Dedifferentiated amniotic fluid mesenchymal stem cell (primary cell): ENCODE data around the gene RASGEF1C.
"Not testable (repeated sequence)": the region's sequence is repeated elsewhere in the genome, so short reads cannot be mapped to it uniquely, and the experiment has no call there.

ENCODE experiments used
- DNase-seq: peaks from one replicate; pipeline ENCODE4 v3.0.0-alpha.2; 2016; ENCODE audit errors: extremely low spot score

The RASGEF1C gene

DNA sequence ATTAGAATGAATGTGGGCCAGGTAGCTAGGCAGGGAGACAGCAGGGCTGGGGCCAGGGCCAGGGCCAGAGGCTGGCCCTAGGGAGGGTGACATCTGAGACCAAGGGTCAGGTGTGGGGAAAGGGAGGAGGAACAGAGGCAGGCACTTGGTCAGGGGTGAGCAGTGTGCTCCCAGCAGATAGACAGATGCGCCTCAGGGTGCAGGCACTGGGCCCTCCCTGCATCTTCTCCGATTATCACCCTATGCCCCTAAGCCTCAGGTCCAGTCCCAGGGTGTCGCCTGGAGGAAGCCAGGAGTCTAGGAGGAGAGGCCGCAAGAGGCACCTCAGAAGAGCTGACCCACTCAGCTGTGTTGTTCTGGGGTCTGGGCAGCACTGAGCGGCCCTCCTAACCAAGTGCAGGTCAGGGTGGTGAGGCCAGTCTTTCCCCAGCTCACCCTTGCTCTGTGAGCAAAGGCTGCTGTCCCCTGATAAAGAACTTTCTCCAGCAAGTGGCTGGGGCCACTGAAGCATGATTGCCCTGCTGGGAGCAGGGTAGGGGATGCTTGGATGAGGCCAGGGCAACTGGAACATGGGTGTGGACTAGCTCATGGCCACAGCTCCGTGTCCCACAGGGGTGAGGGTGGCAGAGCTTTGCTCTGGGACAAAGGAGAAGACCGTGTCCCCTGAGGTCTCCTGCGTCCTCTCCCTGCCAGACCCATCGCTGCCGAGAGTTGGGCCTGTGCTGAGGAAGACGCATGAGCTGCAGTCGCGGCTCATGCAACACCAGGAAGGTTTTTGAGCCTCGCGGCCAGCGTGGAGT lies 2.1 kb upstream of the RASGEF1C start:
- DNase-seq = no peak

GRCh38 chr5:180210077-180210476 lies 1.1 kb upstream of the RASGEF1C start:
- not testable (repeated sequence) for DNase-seq

DNA sequence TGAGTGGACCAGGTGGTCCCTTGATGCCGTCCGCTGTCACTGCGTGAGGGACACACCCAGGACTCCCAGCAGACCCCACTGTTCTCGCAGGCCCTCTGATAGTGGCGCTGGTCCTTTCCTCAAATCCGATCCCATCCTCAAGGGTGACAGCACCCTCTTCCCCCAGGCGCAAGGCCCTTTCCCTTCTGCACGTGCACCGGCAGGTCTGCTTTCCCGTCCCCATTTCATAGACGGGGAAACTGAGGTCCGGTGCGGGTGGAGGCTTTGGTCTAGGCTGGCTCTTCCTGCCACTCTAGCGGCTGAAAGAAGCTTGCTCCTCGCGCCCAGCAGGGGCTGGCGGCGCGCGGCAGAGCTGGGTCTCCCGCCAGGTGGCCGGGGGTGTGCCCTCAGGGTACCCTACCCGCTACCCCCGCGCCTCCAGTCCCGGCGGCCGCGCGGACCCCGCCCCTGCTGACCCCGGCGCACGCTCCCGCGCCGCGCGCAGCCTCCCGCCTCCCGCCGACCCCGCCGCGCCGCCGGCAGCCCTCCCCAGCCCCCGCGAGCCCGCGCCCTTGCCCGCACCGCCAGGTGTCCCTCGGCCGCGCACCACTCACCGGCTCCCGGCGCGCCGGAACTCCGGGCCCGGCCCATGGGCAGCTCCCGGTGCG lies 453 bp downstream of the RASGEF1C start:
- no peak for DNase-seq

GRCh38 chr5:180208038-180208434 lies 975 bp downstream of the RASGEF1C start:
- no peak for DNase-seq

- no peak for DNase-seq
These were observed 1.4 kb downstream of the RASGEF1C start for GRCh38 chr5:180207593-180207992.

GRCh38 chr5:180206993-180207392 lies 2.0 kb downstream of the RASGEF1C start:
- no peak for DNase-seq

DNA sequence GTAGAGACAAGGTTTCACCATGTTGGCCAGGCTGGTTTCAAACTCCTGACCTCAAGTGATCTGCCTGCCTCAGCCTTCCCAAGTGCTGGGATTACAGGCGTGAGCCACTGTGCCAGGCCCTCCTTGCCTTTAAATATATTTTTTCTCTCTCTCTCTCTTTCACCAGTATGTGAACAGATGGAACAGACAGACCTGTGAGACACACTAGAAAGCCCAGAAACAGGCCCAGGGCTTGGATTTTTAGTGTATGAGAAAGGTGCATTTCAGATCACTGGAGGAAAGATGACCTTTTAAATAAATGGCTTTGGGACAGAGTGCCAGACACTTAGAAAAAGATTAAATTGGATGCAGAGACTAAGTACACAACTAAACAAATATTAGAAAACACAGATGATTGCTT lies 3.1 kb downstream of the RASGEF1C start:
- no peak for DNase-seq

- no peak for DNase-seq
These were observed 4.7 kb downstream of the RASGEF1C start for GRCh38 chr5:180204276-180204819.

DNA sequence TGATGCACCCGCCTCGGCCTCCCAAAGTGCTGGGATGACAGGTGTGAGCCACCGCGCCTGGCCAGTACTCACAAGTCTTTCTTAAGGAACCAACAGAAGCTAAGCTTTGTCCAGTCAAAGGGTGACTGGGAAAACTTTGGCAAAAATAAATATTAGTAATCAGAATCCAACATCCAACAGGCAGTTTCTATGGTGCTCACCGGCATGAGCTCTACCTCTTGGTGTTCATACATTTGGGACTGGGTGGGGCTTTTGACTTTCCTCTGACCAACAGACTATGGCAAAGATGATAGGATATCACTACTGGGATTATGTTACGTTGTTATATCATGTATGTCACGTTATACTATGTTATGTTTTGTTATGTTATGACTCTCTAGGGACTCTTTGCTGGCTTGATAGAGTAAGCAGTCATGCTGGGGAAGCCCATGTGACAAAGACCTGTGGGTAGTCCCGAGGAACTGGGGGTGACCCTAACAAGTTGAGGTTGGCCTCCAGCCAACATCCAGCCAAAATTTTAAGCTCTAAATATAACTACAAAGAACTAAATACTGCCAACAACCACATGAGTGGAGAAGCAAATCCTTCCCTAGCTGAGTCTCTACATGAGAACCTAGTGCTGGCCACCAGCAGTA lies 6.0 kb downstream of the RASGEF1C start:
- DNase-seq = no peak

DNA sequence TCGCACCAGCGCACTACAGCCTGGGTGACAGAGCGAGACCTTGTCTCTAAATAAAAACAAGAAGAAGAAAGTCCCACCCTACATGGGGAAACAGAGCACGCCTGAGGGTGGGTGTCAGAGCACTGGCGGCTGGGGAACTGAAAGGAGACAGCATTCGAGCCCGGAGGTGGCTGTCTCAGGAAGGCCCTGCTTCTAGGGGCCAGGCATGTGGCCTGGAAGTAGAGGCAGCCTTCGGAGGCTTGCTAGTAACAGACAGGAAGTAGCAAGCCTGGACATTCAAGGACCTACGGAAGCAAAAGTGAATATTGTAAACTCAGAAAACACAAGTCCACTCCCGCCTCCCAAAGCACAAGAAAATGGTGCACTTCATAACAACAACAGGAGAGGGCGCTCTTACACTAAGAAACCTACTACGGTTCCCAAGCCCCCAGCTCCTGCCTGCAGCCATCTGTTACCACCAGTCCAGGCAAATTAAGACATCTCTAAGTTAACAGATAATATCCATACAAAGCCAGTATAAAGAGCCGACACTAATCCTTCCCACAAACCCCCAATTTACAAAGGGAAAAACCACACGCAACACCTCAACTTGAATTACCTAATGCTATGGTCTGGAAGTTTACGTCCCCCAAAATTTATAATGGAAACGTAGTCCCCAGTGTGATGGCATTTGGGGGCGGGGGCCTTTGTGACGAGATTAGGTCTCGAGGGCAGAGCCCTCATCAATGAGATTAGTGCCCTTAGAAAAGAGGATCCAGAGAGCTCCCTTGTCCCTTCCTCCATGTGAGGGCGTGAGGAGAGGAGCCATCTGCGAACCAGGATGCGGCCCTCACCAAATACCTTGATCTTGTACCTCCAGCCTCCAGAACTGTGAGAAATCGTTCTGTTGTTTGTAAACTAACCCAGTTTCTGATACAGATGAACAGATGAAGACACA lies 7.7 kb downstream of the RASGEF1C start:
- DNase-seq = no peak

DNA sequence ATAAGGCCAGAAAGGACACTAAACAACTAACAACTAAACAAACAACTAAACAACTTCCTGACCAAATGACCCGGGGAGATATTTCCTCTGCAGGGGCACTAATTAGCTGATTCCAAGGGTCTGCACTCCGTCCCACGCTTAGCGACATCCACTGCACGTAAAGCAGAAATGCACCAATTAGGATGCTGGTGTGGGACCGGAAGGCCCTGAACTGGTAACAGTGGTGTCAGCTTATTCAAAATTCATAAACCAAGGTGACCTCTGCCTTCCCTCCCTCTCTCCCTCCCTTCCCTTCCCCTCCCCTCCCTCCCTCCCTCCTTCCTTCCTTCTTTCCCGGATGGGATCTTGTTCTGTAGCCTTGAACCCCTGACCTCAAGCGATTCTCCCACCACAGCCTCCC lies 9.6 kb downstream of the RASGEF1C start:
- DNase-seq = no peak

GRCh38 chr5:180198208-180198607 lies 10.8 kb downstream of the RASGEF1C start:
- DNase-seq = no peak

DNA sequence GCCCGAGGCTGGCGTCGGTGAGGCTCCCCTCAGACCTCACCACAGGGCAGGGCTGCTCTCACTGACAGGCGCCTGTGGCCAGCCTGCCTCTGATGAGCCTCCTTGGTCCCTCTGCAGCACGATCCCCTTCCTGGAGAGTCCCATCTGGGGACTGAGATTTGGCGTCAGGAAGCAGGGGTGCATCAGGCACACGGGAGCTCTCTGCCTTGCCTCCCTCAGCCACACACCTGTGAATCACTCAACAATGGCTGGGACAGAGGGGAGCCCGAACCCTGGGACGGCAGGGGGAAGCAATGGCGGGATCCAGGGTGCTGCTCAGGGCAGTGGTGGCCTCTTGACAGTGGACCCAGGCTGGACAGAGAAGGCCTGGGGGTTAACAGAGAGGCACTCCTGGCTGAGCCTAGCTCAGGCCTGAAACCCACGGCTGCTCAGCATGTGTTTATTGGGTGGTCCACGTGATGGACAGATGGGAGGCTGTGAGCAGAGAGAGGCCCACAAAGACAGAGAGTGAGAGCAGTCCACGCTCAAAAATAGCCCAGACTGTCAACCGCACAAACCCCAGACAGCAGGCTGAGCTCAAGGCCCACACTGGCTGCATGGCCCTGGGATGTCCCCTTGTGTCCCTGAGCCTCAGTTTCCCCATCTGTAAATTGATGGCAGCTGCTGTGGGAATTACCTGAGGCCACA lies 11.9 kb downstream of the RASGEF1C start:
- no peak for DNase-seq

- no peak for DNase-seq
These were observed 14.3 kb downstream of the RASGEF1C start for GRCh38 chr5:180194410-180195345.

DNA sequence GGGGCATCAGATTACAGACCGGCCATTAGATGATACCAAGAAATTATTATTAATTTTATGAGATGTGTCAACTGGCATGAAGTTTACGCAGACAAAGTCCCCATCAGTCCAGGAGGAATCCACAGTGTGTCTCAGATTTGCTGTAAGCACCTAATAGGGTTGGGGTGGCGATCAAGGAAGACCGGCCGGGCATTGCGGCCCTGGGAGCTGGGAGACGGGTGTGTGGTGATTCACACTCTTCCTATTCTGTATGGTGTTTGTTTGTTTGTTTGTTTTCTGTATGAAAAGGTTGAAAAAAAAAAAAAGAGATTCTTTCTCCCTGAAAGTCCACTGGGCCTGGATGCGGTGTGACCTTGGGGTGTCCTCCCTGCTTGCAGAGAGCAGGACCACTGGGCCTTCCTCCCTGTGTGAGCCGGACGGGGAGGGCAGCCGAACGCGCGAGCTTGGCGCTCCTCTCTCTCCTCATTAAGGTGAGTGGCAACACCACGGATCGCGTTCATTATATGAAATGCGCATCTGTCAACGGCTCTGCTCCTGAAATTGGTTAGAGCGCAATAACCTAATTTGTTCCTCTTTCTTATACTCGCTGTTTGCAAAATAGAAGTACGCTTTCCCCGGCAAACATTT lies 15.1 kb downstream of the RASGEF1C start:
- DNase-seq = no peak

DNA sequence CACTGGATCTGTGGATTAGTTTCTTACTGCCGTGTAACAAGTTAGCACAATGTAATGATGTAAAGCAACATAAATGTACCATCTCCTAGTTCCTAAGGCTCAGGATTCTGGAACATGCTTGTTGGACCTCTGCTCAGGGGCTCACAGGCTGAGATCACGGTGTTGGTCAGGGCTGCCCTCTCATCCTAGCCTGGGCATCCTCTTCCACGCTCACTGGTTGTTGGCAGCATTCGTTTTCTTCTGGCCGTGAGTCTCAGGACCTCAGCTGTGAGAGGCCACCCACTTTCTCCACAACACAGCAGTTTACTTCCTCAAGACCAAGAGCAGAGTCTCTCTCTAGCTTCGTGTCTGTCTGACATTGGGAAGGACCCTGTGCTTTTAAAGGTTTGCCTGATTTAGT lies 17.3 kb downstream of the RASGEF1C start:
- no peak for DNase-seq

GRCh38 chr5:180187767-180188166 lies 21.2 kb downstream of the RASGEF1C start:
- DNase-seq = no peak

GRCh38 chr5:180180846-180181245 lies 28.2 kb downstream of the RASGEF1C start:
- no peak for DNase-seq

DNA sequence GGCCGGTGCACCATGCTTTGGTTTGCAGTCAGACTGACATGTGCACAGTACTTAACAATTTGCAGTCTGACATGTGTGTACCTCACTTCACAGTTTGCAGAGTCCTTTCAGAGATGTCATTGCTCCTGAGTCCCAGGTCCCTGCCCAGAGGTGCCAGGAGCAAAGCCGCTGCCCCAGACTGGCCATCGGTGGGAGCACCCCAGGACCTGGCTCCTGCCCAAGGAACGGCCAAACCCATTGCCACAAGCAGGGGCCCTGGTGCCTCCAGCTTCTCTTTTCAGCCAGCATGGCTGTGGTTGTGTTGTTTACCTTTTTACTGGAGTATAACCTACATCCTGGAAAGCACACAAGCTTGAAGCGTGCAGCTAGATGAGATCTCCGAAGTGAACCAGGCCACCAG lies 28.6 kb downstream of the RASGEF1C start:
- no peak for DNase-seq
